ENCODE measurements around the gene TTC33. TPM values are rescaled to one million over a fixed set of nuclear protein-coding genes. Genes with fewer than 3 reads are reported as not detected.

Gene TTC33
- total RNA-seq, 4 donors from 2014 or later, result 8.5 to 11.8 (median 9.6) TPM

DNA sequence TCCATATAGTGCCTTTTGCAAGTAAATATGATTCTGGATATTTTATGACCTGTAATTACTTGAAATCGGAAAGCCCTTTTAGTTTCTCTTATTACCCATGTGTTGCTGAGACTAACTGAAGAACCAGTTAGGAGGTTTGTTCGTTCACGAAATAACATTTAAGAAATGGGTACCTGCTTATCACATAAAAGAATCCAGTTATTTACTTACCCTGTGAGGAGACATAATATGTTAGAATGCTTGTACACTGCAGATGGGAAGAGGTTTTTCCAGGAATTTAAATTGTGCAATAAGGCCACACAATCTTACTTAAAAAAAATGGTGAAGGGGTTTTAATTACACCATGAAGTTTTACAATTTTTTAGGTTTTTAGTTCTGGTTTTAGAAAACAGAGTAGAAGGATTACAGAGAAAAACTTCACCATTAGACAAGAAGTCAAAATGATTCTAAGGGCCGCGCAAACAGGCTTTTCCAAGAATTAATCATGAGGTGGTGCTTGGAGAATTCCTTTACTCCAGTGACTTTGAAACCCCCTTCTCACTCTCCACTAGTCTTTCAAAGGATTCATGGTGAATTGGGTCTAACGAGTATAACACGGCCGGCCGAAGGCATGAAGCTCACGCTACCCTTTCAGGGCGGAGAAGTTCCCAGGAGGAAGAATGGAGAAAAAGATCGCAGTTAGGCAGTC lies 77.2 kb downstream of the TTC33 start:
- WGBS, result 7% methylated on average over 12 of the region's 12 CpGs
- Histone ChIP-seq H3K4me3 (peak overlapping the region; percentile 88), H3K27me3 (no peaks in the 10 kb centered on the region), H3K27ac (peak overlapping the region; percentile 95), H3K9me3 (no peaks in the 10 kb centered on the region), H3K36me3 (no peaks in the 10 kb centered on the region), H3K4me1 (peaks cover 63% of the 10 kb centered on the region)
- TF ChIP-seq POLR2AphosphoS5 (IDR thresholded peaks at IDR 0.05) (no peak), EP300 (IDR thresholded peaks at IDR 0.05) (no peak), POLR2A (IDR thresholded peaks at IDR 0.05) (no peak), CTCF (IDR thresholded peaks at IDR 0.05) (no peak)
- no peak for DNase-seq (ENCODE audit: low spot score in 2 of 2)

DNA sequence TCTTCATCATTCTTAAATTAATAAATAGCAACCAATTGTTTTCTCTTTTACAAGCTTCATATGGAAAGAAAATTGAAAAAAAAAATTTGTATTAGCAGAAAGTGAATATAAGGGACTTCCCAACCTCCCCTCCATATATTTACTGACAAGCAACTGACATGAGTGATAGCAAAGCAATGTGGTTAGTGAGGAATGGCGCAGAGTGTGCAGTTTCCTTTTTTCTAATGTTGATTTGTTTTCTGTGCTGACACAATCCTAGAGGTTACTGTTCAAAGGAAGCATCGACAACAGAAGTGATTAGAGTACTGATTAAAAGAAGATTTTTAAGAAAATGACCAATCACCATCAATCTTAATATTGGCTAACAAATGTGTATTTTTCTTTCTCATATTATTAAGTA lies 77.7 kb downstream of the TTC33 start:
- Histone ChIP-seq H3K27ac (peak overlapping the region; percentile 95), H3K36me3 (no peaks in the 10 kb centered on the region), H3K4me1 (peaks cover 58% of the 10 kb centered on the region), H3K9me3 (no peaks in the 10 kb centered on the region), H3K27me3 (no peaks in the 10 kb centered on the region), H3K4me3 (peak overlapping the region; percentile 88)
- 40% methylated on average over 2 of the region's 2 CpGs for WGBS
- DNase-seq (ENCODE audit: low spot score in 2 of 2), result no peak
- no peak for TF ChIP-seq POLR2A (IDR thresholded peaks at IDR 0.05)

DNA sequence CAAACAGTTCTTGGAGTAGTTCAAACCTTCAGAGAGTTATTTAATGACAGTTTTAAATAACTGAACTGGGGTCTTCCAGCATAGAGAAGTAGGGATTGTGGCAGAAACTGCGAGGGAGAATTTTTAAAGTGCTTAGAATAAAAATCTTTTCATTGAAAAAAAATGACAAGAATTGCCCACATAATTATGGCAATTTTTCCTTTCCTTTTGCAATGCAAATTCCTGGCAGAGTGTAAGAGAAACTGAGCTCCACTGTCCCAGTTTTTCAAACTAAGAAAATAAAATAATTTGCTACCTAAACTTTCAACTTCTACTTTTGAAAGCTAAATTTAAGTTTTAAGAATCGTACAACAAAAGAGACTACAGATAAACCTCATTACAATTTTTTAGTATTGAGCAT lies 78.3 kb downstream of the TTC33 start:
- Histone ChIP-seq H3K27me3 (no peaks in the 10 kb centered on the region), H3K27ac (peak overlapping the region; percentile 95), H3K4me3 (no peak overlapping the region), H3K4me1 (peaks cover 53% of the 10 kb centered on the region), H3K9me3 (no peaks in the 10 kb centered on the region), H3K36me3 (no peaks in the 10 kb centered on the region)
- 39% methylated on average over 2 of the region's 2 CpGs for WGBS
- DNase-seq (ENCODE audit: low spot score in 2 of 2), result no peak
- no peak for TF ChIP-seq CTCF (IDR thresholded peaks at IDR 0.05)
- no peak for TF ChIP-seq POLR2AphosphoS5 (IDR thresholded peaks at IDR 0.05)
- TF ChIP-seq POLR2A (IDR thresholded peaks at IDR 0.05), result no peak
- no peak for TF ChIP-seq EP300 (IDR thresholded peaks at IDR 0.05)

DNA sequence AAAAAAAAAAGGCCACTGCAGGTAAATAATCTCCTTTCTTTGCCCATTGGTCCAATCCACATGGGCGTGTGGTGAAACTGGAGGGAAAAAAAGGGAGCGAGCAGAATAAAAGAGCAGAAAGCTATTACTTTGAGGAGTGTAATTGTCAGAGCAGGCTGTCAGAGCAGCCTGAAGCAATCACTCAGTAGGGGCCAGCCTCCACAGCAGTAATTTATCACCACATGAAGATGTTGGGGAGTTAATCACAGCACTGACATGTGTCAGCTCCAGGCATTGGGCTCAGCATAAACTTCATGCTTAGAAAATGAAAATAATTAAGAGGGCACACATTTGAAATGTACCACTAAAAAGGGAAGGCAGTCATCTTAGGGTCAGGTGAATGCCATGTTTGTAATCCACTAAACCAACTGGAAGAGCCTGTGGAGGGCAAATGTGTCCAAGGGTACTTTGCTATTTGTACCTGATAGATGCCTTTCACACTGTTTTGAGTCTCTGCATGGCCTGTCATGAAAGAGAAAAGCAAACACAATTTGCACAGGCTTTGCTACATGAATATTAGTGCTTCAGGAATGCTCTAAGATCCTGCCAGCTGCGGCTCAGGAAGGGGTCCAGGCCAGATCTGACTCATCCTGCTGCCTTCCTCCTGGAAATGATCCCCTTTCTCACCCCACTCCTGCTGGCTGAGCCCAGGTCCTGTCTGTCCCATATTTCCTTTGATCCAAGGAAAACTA lies 79.0 kb downstream of the TTC33 start:
- WGBS, result 34% methylated on average over 3 of the region's 3 CpGs
- Histone ChIP-seq H3K27ac (peak overlapping the region; percentile 95), H3K9me3 (no peaks in the 10 kb centered on the region), H3K4me1 (peaks cover 46% of the 10 kb centered on the region), H3K27me3 (no peaks in the 10 kb centered on the region), H3K36me3 (no peaks in the 10 kb centered on the region), H3K4me3 (no peak overlapping the region)
- DNase-seq (ENCODE audit: low spot score in 2 of 2), result no peak
- TF ChIP-seq POLR2A (IDR thresholded peaks at IDR 0.05), result no peak
- no peak for TF ChIP-seq EP300 (IDR thresholded peaks at IDR 0.05)
- no peak for TF ChIP-seq POLR2AphosphoS5 (IDR thresholded peaks at IDR 0.05)
- no peak for TF ChIP-seq CTCF (IDR thresholded peaks at IDR 0.05)

GRCh38 chr5:40675396-40676133 lies 80.2 kb downstream of the TTC33 start:
- TF ChIP-seq POLR2AphosphoS5 (IDR thresholded peaks at IDR 0.05), result no peak
- no peak for TF ChIP-seq POLR2A (IDR thresholded peaks at IDR 0.05)
- no peak for TF ChIP-seq CTCF (IDR thresholded peaks at IDR 0.05)
- TF ChIP-seq EP300 (IDR thresholded peaks at IDR 0.05), result no peak
- H3K27ac ChIP-seq, result peak overlapping the region; percentile 15
- H3K36me3 ChIP-seq, result no peaks in the 10 kb centered on the region
- H3K4me1 ChIP-seq, result peaks cover 34% of the 10 kb centered on the region
- H3K4me3 ChIP-seq, result no peak overlapping the region
- no peaks in the 10 kb centered on the region for H3K9me3 ChIP-seq
- no peaks in the 10 kb centered on the region for H3K27me3 ChIP-seq
- WGBS, result 92% methylated on average over 7 of the region's 7 CpGs
- no peak for DNase-seq (ENCODE audit: low spot score in 2 of 2)

Measured in suprapubic skin (tissue), 4 donors.